Stomach smooth muscle (tissue), 2 donors: ENCODE results near the gene ADAM21.
"Not testable (repeated sequence)": the region's sequence is repeated elsewhere in the genome, so short reads cannot be mapped to it uniquely, and the experiment has no call there.

ENCODE experiments used
- H3K27ac ChIP-seq: one replicate; pipeline ENCODE4 v1.7.0; 2013; ENCODE audit warnings: mild to moderate bottlenecking, low read length, inconsistent platforms
- H3K27me3 ChIP-seq, 2 donors: one replicate each; pipeline ENCODE4 v1.7.0; 2013; ENCODE audit warnings: low read length in 2 of 2; ENCODE audit not compliant: insufficient read depth in 2 of 2, control insufficient read depth in 1 of 2
- H3K36me3 ChIP-seq, 2 donors: one replicate each; pipeline ENCODE4 v1.7.0; 2013; ENCODE audit warnings: low read length in 2 of 2; ENCODE audit not compliant: control insufficient read depth in 2 of 2, insufficient read depth in 2 of 2
- H3K4me1 ChIP-seq: one replicate; pipeline ENCODE4 v1.7.0; 2013; ENCODE audit warnings: low read length; ENCODE audit not compliant: control insufficient read depth, insufficient read depth
- H3K4me3 ChIP-seq, 2 donors: one replicate each; pipeline ENCODE4 v1.7.0; 2013; ENCODE audit warnings: low read length in 2 of 2
- H3K9ac ChIP-seq, 2 donors: one replicate each; pipeline ENCODE4 v1.7.0; 2013; ENCODE audit warnings: low read length in 2 of 2, mild to moderate bottlenecking in 1 of 2
- H3K9me3 ChIP-seq, 2 donors: one replicate each; pipeline ENCODE4 v1.7.0; 2013; ENCODE audit warnings: low read length in 2 of 2; ENCODE audit not compliant: control insufficient read depth in 2 of 2
- donor health status: healthy.
- donor health status: Pancreatic carcinoma.

ADAM21 gene

GRCh38 chr14:70477356-70478105, 25.6 kb downstream of the ADAM21 start:
- not testable (repeated sequence) for H3K4me1 ChIP-seq, H3K4me3 ChIP-seq, H3K36me3 ChIP-seq, H3K27me3 ChIP-seq, H3K9ac ChIP-seq, H3K9me3 ChIP-seq, H3K27ac ChIP-seq

- H3K27ac ChIP-seq: no peak overlapping the region
- no peak overlapping the region for H3K9ac ChIP-seq
- H3K4me1 ChIP-seq: no peaks in the 10 kb centered on the region
- H3K27me3 ChIP-seq: no peaks in the 10 kb centered on the region
- H3K4me3 ChIP-seq: no peak overlapping the region
- peaks cover 2 to 4% of the 10 kb centered on the region in 2 donors for H3K36me3 ChIP-seq
- H3K9me3 ChIP-seq: peaks cover 3 to 12% of the 10 kb centered on the region in 2 donors
Measured at GRCh38 chr14:70489579-70490200, 37.7 kb downstream of the ADAM21 start.

GRCh38 chr14:70498191-70498590, 46.2 kb downstream of the ADAM21 start:
- no peak overlapping the region for H3K9ac ChIP-seq
- no peak overlapping the region for H3K27ac ChIP-seq
- no peaks in the 10 kb centered on the region for H3K27me3 ChIP-seq
- no peak overlapping the region for H3K4me3 ChIP-seq
- H3K36me3 ChIP-seq: peaks cover 0 to 3% of the 10 kb centered on the region in 2 donors
- no peaks in the 10 kb centered on the region for H3K4me1 ChIP-seq
- H3K9me3 ChIP-seq: peaks cover 0 to 4% of the 10 kb centered on the region in 2 donors
